RWPE2 (cell line): ENCODE results near the gene FAM98B.

Source experiments
- ATAC-seq: fragments of 200-7000 bp; cut with Tn5 transposase; 3 replicates; pipeline ENCODE4 v1.9.1; 2021; ENCODE audit warnings: low read depth
- DNase-seq: peaks from one replicate; pipeline ENCODE4 v3.0.0-alpha.2; 2020; ENCODE audit warnings: low spot score
- H3K27ac ChIP-seq: fragments of 450-650 bp; 2 replicates; pipeline ENCODE4 v1.5.1; 2017; ENCODE audit warnings: mild to moderate bottlenecking; ENCODE audit not compliant: poor library complexity, severe bottlenecking
- H3K27me3 ChIP-seq: fragments of 250-450 bp; sonication (Bioruptor Pico); 2 replicates; pipeline ENCODE4 v1.5.1; 2021; ENCODE audit warnings: mild to moderate bottlenecking, moderate library complexity; ENCODE audit not compliant: insufficient read depth, poor library complexity, severe bottlenecking
- H3K36me3 ChIP-seq: fragments of 250-450 bp; sonication (Bioruptor Pico); 2 replicates; pipeline ENCODE4 v1.5.1; 2020; ENCODE audit warnings: low read depth, mild to moderate bottlenecking, moderate library complexity
- H3K4me1 ChIP-seq: fragments of 250-450 bp; sonication (Bioruptor Pico); 2 replicates; pipeline ENCODE4 v1.5.1; 2021; ENCODE audit warnings: mild to moderate bottlenecking, moderate library complexity; ENCODE audit not compliant: insufficient read depth, poor library complexity, severe bottlenecking
- H3K4me3 ChIP-seq: fragments of 250-450 bp; sonication (Bioruptor Pico); 2 replicates; pipeline ENCODE4 v1.5.1; 2021; ENCODE audit warnings: mild to moderate bottlenecking, moderate library complexity; ENCODE audit not compliant: severe bottlenecking
- H3K9me3 ChIP-seq: fragments of 250-450 bp; sonication (Bioruptor Pico); 2 replicates; pipeline ENCODE4 v1.5.1; 2021; ENCODE audit warnings: mild to moderate bottlenecking, moderate library complexity; ENCODE audit not compliant: severe bottlenecking
- CTCF ChIP-seq: fragments of 450-650 bp; IDR thresholded peaks from one replicate; pipeline ENCODE4 v1.5.1; 2017; ENCODE audit warnings: mild to moderate bottlenecking, moderate library complexity; ENCODE audit not compliant: poor library complexity, severe bottlenecking

Gene FAM98B

DNA sequence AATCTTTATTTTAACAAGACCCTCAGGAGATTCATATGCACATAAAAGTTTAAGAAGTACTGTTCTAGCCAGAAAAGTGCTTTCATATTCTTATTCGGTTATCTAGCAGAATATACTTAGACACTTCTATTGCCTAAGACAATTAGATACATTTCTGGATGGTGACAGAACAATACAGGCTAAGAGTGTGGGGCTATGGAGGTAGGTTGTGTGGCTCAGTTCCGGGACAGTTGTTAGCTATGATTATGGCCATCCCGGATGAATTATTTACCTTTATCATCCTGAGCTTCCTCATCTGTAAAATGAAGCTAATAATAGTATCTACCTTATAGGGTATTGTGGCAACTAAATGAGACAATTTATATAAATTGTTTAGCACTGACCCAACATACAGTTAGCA, 6.6 kb downstream of the FAM98B start:
- Histone ChIP-seq H3K36me3 (peaks cover 24% of the 10 kb centered on the region), H3K27me3 (no peaks in the 10 kb centered on the region), H3K27ac (no peak overlapping the region), H3K4me1 (peaks cover 3% of the 10 kb centered on the region), H3K4me3 (no peak overlapping the region), H3K9me3 (no peaks in the 10 kb centered on the region)
- ATAC-seq (no peak), DNase-seq (no peak)
- TF ChIP-seq CTCF = no peak

DNA sequence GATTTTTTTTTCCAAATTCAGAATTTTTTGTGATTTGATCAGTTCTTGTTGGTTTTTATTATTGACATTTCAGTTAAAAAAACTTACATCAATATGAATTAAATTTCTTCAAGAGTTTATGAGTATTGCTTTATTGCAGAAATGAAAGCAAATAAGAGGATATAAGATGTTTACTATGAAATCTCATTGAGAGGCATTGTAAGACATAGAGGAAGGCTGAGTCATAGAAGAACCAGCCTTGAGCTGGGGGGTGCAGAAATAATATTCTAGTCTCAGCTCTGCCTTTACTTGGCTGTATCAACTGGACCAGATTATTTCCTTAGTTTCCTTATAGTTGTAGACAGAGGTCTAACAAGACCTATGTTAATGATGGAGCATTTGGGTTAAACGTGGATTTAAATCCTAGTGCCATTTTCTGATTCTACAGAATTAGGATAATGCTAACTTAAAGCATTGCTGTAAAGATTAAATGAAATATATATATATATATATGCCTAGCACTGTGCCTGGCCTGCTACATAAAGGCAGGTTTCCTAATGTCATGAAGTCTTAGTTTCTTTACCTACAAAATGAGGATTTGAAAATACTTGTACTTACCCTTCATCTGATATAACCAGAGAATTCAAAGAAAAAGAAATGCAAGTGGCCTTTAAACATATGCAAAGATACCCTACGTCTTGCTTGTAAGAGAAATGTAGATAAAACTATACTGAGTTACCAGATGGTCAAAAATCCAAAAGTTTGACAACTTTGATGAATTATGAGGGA, 7.3 kb downstream of the FAM98B start:
- ATAC-seq (peak; percentile 41; the same call in 1 of the 3 replicates), DNase-seq (no peak)
- Histone ChIP-seq H3K4me3 (no peak overlapping the region), H3K27me3 (no peaks in the 10 kb centered on the region), H3K36me3 (peaks cover 30% of the 10 kb centered on the region), H3K4me1 (no peaks in the 10 kb centered on the region), H3K27ac (no peak overlapping the region), H3K9me3 (no peaks in the 10 kb centered on the region)
- TF ChIP-seq CTCF = no peak

GRCh38 chr15:38463893-38464292, 10.0 kb downstream of the FAM98B start:
- Histone ChIP-seq H3K4me1 (no peaks in the 10 kb centered on the region), H3K27ac (no peak overlapping the region), H3K4me3 (no peak overlapping the region), H3K9me3 (no peaks in the 10 kb centered on the region), H3K36me3 (peaks cover 50% of the 10 kb centered on the region), H3K27me3 (no peaks in the 10 kb centered on the region)
- DNase-seq (no peak), ATAC-seq (no peak)
- no peak for TF ChIP-seq CTCF

- ATAC-seq (no peak), DNase-seq (no peak)
- no peak overlapping the region for H3K4me3 ChIP-seq
- H3K9me3 ChIP-seq = no peaks in the 10 kb centered on the region
- H3K36me3 ChIP-seq = peaks cover 50% of the 10 kb centered on the region
- no peak overlapping the region for H3K27ac ChIP-seq
- no peaks in the 10 kb centered on the region for H3K27me3 ChIP-seq
- H3K4me1 ChIP-seq = no peaks in the 10 kb centered on the region
- TF ChIP-seq CTCF = no peak
Observed at GRCh38 chr15:38464675-38465074, 10.7 kb downstream of the FAM98B start.

DNA sequence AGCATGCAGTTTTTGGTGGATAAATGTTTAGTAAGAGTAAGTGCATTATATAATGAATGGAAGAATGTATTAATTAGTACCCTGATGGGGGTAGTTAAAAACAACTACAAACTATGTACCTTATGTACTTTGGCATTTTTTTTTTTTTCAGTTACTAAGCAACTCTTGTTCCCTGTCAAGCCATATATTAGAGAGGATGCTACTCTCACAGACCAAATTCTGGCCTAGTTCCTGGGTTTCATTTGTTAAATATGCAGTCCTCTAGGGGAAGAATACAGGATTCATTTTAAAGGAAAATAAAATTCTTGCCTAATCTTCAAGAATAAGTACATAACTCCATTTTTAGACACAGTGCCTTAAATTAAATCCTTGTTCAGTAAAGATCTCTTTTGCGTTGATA, 16.9 kb downstream of the FAM98B start:
- Histone ChIP-seq H3K4me3 (no peak overlapping the region), H3K36me3 (peaks cover 85% of the 10 kb centered on the region), H3K4me1 (no peaks in the 10 kb centered on the region), H3K27me3 (no peaks in the 10 kb centered on the region), H3K27ac (no peak overlapping the region), H3K9me3 (no peaks in the 10 kb centered on the region)
- no peak for DNase-seq
- ATAC-seq = no peak
- TF ChIP-seq CTCF = no peak
